ENCODE results near the gene CCNJL. TPM values are rescaled to one million over a fixed set of nuclear protein-coding genes. Genes with fewer than 3 reads are reported as not detected.

The CCNJL gene
- total and polyA plus RNA-seq, 7 donors = 0.04 to 1.3 (median 0.29) TPM; not detected in 1

DNA sequence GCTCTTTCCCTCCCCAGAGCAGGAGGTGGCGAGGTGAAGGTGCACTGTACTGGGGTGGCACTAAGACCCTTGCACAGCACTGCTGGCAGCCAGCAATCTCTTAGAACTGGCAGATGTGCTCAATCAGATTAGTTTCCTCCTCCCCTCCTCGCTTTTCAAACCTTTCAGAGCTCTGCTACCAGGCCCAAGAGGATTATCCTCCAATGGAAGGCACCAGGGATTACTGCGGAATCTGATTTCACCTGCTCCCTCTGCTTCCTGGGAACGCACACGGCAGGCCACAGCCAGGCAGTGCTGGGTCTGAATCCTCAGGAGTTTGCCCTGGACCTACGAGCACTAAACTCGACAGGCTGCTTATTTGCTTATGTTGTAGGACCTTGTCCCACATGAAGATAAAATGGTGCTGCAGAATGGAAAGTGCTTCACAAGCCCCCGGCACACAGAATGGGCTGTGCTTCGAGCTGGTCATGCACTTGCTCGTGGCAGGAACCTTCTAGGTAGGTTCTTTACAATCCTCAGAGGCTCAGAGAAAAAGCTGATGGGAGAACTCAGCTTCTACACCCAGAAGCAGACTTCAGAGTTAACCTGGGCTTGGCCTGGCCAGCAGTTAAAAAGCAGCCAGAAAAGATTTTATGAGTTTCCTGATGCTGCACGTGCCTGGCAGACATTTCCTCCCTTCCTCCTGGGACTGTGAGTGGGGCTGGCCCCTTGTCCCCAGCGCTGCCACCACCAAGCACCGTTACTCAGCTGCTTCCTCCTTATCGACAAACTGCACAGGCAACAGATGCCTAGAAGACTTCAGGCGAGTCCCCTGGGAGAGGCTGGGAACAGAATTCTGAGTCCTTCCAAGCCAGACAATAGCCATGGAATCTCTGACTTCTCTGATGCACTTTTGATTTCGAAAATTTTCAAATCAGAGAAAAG, 50.0 kb downstream of the CCNJL start:
- no peak for ATAC-seq
- H3K27ac ChIP-seq = no peak overlapping the region
- intact Hi-C loops (cut with DNase I) = no loop called here

DNA sequence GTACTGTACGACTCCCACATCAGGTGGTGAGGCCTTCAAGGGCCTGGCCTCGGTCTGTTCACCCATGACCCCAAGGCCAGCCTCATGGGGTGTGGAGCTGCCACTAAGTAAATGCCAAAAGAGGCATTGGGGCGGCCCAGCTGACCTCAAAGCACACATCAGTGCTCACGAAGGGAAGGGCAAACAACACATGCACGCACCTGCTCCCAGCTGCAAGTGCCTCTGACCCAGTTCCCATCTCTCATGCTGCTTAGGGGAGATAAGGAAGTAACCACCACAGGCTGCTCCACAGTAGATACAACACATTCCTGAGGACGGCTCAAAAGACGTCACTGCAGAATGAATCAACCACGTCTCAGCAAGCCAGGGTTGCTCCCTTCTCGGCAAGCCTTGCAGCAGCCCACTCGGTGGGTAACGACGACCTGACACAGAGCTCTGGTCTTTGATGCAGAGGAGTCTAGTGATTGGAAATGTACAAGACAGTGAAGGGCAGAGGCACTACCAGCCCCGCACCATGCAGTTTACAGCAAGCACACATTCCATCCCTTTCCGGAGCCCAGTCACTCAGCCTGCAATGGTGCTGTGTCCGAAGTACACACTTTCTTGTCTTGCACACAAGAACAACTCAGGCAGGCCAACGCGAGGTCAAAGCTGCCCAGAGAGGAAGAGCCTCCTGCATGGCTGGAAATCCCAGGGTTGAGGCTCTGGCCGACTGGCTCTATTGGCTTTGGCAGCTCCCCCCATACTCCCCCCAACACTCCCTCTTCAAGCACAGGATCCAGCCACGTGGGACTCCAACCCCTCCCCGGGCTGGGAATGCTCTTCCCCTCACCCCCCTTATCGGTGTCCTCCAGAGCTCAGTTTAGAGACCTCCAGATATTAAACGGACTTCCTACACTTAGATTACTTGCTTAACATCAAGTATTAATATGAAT, 51.2 kb downstream of the CCNJL start:
- 76 to 82% (median 78%) methylated on average over 22 of the region's 22 CpGs for WGBS, 3 donors
- Histone ChIP-seq H3K27ac (no peak overlapping the region), H3K4me1 (no peaks in the 10 kb centered on the region), H3K9me3 (no peaks in the 10 kb centered on the region), H3K27me3 (ENCODE audit: insufficient read depth in 3 of 3, low read length in 2 of 3) (no peaks in the 10 kb centered on the region), H3K4me3 (no peak overlapping the region), H3K36me3 (ENCODE audit: insufficient read depth in 1 of 2, low read depth in 1 of 2) (no peaks in the 10 kb centered on the region)
- intact Hi-C loops (cut with DNase I) = loop anchor here in 1 of 2 donors (1.0 kb wide), 1 partner anchor 29 kb away; no protein-coding TSS in a partner anchor
- DNase-seq (no peak), ATAC-seq (no peak)
- TF ChIP-seq, protein P1, sequence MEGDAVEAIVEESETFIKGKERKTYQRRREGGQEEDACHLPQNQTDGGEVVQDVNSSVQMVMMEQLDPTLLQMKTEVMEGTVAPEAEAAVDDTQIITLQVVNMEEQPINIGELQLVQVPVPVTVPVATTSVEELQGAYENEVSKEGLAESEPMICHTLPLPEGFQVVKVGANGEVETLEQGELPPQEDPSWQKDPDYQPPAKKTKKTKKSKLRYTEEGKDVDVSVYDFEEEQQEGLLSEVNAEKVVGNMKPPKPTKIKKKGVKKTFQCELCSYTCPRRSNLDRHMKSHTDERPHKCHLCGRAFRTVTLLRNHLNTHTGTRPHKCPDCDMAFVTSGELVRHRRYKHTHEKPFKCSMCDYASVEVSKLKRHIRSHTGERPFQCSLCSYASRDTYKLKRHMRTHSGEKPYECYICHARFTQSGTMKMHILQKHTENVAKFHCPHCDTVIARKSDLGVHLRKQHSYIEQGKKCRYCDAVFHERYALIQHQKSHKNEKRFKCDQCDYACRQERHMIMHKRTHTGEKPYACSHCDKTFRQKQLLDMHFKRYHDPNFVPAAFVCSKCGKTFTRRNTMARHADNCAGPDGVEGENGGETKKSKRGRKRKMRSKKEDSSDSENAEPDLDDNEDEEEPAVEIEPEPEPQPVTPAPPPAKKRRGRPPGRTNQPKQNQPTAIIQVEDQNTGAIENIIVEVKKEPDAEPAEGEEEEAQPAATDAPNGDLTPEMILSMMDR (IDR thresholded peaks at IDR 0.05) = no peak

More for the DNA sequence above, 50.0 kb downstream of the CCNJL start:
- DNase-seq = no peak
- no peaks in the 10 kb centered on the region for H3K4me1 ChIP-seq
- H3K9me3 ChIP-seq = no peaks in the 10 kb centered on the region
- WGBS, 3 donors = 46 to 51% (median 48%) methylated on average over 16 of the region's 16 CpGs
- no peak overlapping the region for H3K4me3 ChIP-seq
- no peaks in the 10 kb centered on the region for H3K27me3 ChIP-seq (ENCODE audit: insufficient read depth in 3 of 3, low read length in 2 of 3)
- H3K36me3 ChIP-seq (ENCODE audit: insufficient read depth in 1 of 2, low read depth in 1 of 2) = no peaks in the 10 kb centered on the region
- TF ChIP-seq, protein P1 (IDR thresholded peaks at IDR 0.05) = no peak

DNA sequence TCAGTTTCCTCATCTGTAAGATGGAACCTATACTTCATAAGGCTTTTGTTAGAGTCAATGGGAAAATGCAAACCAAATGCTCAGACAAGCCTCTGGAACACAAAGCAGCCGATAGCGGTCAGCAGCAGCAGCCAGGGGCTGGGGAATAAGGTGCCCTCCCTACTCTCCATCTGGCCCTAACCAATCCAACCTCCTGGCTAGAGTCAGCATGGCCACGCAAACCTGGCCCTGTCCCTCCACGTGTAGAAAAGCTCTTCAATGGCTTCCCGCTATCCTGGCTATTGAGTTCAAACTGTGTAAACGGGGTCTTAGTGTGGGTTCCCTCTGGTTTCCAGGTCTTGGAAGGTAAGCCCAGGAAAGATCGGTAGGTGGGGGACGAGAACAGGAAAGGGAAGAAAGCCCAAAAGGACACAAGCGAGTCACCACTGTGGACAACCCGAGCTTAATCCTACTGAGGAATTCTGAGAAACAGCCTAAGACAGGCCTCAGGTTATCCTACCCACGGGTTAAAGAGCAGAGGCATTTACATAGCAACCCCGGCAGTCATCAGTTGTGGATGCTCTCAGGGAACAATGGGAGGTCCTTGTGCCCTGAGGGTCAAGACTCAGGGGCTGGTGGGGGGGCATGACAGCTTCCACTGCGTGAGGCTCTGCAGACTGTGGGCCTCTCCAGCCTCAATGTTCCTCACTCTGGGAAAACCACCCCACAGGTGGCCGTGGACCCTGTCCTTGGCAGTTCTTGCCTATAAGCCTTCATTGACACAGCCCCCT, 52.2 kb downstream of the CCNJL start:
- 91 to 94% (median 94%) methylated on average over 14 of the region's 14 CpGs for whole genome bisulfite sequencing, 3 donors
- TF ChIP-seq, protein P1 (IDR thresholded peaks at IDR 0.05) = no peak
- H3K27me3 ChIP-seq (ENCODE audit: insufficient read depth in 3 of 3, low read length in 2 of 3) = no peaks in the 10 kb centered on the region
- no peaks in the 10 kb centered on the region for H3K36me3 ChIP-seq (ENCODE audit: insufficient read depth in 1 of 2, low read depth in 1 of 2)
- intact Hi-C loops (cut with DNase I) = loop anchor here in 1 of 2 donors (1.0 kb wide), 1 partner anchor 30 kb away; no protein-coding TSS in a partner anchor
- DNase-seq = no peak
- H3K27ac ChIP-seq = no peak overlapping the region
- H3K4me1 ChIP-seq = no peaks in the 10 kb centered on the region
- no peaks in the 10 kb centered on the region for H3K9me3 ChIP-seq
- ATAC-seq = no peak
- no peak overlapping the region for H3K4me3 ChIP-seq

DNA sequence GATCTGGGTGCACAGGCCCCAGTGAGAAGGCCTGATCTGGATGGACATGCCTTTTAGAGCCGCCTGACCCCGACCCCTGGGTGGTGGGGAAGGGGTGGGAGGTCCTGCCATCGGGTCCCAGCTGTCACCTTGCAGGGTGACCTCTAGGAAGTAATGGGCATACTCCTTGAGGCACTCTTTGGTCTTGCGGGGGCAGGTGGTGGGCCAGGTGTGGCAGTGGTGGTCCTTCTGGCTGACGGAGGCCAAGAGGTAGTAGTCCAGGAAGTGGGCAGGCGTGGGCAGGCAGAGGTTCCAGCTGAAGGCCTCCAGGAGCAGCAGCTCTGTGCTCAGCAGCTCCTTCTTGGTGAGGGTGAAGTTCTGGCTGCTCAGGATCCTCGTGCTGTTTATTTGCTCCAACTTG, 53.0 kb downstream of the CCNJL start:
- Histone ChIP-seq H3K4me1 (no peaks in the 10 kb centered on the region), H3K27me3 (ENCODE audit: insufficient read depth in 3 of 3, low read length in 2 of 3) (no peaks in the 10 kb centered on the region), H3K9me3 (no peaks in the 10 kb centered on the region), H3K4me3 (no peak overlapping the region), H3K36me3 (ENCODE audit: insufficient read depth in 1 of 2, low read depth in 1 of 2) (no peaks in the 10 kb centered on the region), H3K27ac (no peak overlapping the region)
- WGBS, 3 donors = 79 to 90% (median 85%) methylated on average over 7 of the region's 7 CpGs
- DNase-seq (no peak), ATAC-seq (no peak)
- intact Hi-C loops (cut with DNase I) = no loop called here
- TF ChIP-seq, protein P1 (IDR thresholded peaks at IDR 0.05) = no peak

Measured in psoas muscle (tissue), 8 donors.